Renal cortical epithelial cell (primary cell): Measurements from ENCODE around the gene GPX7. TPM values are rescaled to one million over a fixed set of nuclear protein-coding genes. Genes with fewer than 3 reads are reported as not detected.
A peak's percentile ranks its signal among the peaks of the same experiment; 100 is the strongest.
"Not testable (repeated sequence)": the region's sequence is repeated elsewhere in the genome, so short reads cannot be mapped to it uniquely, and the experiment has no call there.

ENCODE experiments used
- DNase-seq: peaks from one replicate; pipeline ENCODE4 v3.0.0-alpha.2; 2011; ENCODE audit warnings: low read depth
- total RNA-seq: library from RNA; depleted of rRNA; stranded (reverse); fragments of >200 nt; gene quantifications from 2 replicates; pipeline ENCODE4 v1.2.3, GENCODE V29; 2014

GPX7 gene
- 23.7 and 26.9 TPM in 2 replicates for total RNA-seq

DNA sequence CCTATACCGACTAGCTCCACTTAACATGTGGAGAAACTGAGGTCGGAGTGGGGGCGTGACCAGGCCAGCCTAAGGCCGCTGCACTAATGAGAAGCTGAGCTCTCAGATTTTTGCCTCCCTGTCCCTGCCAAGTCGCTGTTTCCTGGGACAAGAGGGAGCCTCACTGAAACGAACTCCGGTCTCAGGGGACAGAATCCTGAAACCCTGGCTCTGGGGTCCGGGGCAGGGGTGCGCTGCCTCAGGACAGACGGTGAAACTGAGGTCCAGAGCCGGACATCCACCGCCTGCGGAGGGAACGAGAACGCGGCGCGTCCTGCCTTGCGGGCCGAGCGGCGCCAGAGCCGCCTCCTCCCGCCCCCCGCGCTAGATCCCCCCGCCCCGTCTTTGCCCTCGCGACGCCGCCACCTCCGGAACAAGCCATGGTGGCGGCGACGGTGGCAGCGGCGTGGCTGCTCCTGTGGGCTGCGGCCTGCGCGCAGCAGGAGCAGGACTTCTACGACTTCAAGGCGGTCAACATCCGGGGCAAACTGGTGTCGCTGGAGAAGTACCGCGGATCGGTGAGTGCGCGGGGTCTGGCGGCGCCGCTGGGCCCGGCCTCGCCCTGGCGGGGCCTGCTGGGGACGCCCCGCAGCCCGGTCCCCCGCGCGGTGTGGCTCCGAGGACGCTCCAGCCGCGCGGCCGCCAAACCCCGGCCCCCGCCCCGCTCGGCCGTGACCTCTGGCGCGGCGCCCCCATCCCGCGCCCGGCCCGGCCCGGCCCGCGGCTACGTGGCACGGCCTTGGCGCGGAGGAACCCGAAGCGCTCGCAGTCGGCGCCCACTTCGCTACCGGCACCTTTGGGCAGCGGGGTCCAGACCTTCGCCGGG is at the start of gene GPX7:
Gene GPX7 (plus strand): TSS at position 381 of the 865 bp plus-strand sequence. CDS start 39 bp downstream, at position 420.
- DNase-seq, result no peak

DNA sequence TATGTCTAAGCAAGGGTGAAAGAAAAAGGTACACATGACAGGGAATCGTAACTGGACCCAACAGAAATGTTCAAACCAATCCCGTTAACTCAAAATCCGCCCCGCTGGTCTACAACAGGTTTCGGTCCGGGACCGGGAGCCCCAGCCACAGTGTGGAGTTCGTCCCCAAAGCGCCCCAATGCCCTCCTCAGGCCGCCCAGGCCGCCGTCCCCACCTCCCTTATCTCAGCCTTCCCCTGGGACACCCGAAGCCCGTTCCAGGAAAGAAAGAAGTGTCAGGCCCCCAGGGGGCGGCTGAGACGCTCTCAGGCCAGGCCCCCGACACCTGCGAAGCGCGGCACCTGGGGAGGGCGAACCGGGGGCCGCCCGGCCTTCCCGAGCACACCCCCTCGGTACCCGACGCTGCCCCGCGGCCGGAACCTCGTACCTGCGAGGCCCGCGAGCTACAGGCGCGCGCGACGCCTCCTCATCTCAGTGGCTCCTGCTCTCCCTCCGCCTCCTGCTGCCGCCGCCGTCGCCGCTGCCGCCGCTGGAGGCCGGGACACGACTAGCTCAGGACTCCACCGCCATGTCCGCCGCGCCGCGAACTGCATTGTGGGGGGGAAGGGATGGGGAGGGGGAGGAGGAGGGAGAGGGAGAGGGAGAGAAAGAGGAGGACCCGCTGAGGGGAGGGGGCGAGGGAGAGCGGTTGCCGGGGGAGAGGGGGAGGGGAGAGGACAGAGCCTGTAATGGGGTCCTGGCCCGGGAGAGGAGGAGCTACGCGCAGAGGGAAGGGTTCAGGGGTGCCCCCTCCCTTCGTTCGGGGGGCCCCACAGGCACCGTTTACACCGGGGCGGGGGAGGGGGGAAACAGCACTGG is 49.4 kb upstream of the GPX7 start, which contains the start of gene TUT4:
Gene TUT4 (minus strand): TSS at position 588 of the 857 bp plus-strand sequence. CDS start 26,812 bp downstream, outside the sequence.
- peak; percentile 33 for DNase-seq

DNA sequence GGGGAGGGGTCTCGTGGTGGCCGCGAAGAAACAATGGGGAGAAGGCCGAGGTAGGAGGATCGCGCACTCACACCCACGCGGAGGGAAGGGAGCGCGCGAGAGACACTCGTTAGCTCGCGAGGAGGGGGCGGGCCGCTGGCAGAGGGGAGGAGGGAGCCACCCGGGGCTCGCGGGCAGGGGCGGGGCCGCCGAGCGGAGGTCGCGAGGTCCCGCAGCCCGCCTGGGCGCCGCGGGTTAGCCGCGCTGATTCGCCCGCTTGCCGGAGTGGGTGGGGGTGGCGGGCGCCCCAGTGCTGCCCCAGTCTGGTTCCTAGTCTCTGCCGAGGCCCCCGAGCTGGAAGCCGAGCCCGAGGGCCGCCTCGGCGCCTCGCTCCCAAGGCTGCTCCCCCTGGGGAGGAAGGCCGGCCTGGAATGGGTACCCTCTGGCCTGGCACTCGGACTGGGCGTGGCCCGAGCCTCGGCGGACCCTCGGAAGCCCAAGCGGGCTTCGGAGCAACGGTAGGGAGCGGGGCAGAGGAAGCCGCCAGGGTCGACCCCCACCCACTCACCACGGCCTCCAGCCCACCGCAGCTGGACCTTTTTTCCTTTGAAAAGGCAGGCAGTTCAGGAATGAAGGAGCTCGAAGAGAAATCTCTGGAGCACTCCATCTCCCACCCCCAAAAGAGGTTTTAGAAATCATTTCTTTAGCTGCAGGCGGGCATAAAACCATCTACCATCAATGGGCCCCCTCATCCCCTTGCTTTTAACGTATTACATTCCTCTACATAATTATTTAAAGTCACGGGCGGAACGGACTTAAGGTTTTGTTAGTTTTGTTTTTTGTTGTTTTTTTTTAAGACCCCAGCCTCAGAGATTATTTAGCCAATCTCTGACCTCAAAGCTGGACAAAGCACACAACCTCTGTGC is 48.6 kb upstream of the GPX7 start:
- DNase-seq, result peak; percentile 46

DNA sequence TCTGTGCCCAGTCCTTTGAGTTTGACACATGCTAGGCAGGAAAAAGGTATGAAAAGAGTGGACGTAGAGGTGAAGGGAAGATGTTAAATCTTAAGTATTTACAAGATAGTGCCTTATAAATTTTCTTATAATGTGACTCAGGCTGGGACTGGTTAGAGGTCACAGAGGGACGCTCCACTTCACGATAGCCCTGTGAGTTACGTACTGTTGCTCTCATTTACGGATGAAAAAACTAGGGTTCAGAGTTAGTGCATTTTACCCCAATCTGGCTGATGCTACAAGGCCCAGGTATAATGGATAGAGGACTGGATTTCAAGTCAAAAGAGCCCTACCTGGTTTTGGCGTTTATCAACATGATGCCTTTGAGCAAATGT is 47.9 kb upstream of the GPX7 start:
- DNase-seq, result no peak

GRCh38 chr1:52554756-52555155 is 47.4 kb upstream of the GPX7 start:
- no peak for DNase-seq

DNA sequence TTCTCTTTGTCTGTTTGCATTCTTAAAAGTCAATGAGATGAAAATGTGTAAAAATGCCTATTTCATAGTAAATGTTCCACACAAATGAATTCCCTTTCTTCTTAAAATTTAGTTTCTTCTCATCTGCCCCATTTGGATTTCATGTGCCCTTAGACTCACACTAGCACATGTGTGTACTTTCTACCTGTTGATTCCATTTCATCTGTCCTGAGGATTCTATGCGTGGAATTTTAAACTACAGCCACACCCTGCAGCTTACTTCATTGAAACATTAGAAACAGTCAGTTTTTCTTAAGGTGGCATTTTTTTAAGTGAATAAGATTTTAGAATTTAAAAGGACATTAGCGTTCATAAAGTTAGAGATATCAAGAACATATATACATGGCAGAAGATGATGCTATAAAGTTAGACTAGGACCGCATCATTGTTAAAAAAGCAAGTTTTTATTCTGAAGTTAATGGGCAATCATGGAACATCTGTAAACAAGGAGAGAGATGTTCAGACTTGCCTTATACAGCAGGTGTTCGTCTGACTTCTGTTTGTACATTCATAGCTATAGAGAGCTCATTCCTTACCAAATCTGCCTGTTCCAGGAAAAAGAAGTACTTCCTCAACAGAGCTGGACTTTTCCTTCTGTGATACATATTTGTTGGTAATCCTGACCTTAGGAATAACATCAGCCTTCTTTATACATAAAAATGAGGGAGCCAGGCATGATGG is 45.4 kb upstream of the GPX7 start:
- no peak for DNase-seq

DNA sequence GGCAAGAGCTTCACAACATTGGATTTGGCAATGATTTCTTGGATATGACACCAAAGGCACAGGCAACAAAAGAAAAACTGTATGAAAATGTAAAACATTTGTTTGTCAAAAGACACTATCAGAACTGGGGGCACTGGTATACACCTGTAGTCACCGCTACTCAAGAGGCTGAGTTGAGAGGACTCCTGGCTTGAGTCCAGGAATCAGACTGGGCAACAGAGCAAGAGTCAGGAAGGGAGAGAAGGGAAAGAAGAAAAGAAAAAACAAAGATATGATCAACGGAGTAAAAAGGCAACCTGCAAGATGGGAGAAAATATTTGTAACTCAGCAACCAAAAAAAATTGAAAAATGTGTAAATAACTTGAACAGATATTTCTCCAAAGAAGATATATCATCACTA is 43.2 kb upstream of the GPX7 start:
- DNase-seq, result no peak

GRCh38 chr1:52559875-52560274 is 42.3 kb upstream of the GPX7 start:
- DNase-seq, result no peak

DNA sequence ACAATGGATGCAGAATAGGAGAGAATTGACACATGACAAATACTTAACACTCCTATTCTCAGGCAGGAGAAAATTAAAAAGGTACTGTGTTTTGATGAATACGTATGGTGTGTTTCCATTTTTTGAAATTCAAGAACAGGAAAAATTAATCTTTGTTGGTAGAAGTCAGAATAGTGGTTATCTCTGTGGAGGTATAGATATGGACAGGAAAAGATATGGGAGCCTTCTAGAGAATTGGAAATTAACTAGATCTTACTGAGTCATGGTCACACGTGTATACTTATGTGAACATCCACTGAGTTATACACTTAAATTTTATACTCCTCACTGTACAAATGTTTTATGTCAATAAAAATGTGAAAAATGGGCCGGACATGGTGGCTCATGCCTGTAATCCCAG is 39.4 kb upstream of the GPX7 start:
- no peak for DNase-seq

DNA sequence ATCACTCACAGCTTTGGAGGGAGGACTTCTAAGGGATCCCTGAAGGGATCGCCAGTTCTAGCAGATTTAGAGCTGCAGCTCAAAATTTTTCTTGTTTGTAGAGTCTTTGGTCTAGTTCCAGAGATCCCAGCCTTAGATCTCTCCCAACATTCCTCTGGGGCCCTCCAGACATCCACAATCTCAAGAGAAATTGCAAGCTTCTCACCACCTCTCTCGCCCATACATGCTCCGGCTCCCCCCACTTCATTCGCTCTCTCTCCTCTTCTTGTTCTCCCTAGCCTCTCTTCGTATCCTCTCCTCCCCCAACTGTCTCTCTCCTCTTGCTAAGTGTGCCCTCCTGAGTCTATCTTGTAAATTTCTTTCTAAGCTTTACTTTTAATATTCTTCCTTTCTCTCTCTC is 34.2 kb upstream of the GPX7 start:
- no peak for DNase-seq

GRCh38 chr1:52569449-52570210 is 32.5 kb upstream of the GPX7 start:
- DNase-seq, result no peak

GRCh38 chr1:52571783-52572182 is 30.4 kb upstream of the GPX7 start:
- DNase-seq, result no peak

DNA sequence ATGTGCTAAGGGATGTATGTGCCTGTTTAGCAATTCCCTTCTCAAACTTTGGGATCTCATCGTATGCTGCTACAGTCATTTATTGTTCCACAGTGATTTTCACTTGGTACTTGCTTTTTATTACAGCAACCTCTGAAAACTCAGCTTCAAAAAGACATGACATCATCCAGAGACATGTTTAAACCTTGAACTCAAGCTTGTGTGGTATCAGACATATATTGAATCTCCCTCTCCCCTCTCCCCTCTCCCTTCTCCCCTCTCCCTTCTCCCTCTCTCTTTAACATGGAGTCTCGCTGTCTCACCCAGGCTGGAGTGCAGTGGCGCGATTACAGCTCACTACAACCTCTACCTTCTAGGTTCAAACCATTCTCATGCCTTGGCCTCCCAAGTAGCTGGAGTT is 29.8 kb upstream of the GPX7 start:
- no peak for DNase-seq

DNA sequence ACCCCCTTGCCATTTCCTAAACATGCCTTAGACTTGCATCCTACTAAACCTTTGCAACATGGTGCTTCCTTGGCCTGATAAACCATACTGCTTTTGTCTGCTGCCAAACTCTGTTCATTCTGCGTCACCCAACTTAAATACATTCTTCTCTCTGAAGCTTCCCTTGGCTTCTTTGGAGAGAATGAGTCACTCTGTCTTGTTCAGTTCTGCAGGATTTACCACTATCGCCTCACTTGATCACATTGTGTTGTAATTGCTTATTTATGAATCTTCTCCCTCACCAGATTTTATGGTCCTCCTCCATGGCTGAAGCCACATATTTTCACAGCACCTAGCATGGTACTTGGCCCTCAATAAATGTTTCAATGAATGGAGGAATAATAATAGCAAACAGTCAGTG is 27.6 kb upstream of the GPX7 start:
- DNase-seq, result peak; percentile 73

GRCh38 chr1:52576074-52576473 is 26.1 kb upstream of the GPX7 start:
- DNase-seq, result no peak

DNA sequence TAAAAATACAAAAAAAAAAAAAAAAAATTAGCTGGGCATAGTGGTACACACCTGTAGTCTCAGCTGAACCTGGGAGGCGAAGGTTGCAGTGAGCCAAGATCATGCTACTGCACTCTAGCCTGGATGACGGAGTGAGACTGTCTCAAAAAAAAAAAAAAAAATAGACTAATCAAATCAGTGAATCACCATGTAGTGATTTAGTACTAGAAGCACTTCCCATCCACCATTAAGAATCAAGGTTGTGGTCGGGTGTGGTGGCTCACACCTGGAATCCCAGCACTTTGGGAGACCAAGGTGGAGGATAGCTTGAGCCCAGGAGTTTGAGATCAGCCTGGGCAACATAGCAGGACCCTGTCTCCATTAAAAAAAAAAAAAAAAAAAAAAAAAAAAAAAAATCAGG is 24.1 kb upstream of the GPX7 start:
- DNase-seq, result not testable (repeated sequence)

GRCh38 chr1:52579415-52579814 is 22.8 kb upstream of the GPX7 start:
- DNase-seq, result no peak

GRCh38 chr1:52580283-52580682 is 21.9 kb upstream of the GPX7 start:
- no peak for DNase-seq

- no peak for DNase-seq
These were observed 20.0 kb upstream of the GPX7 start for GRCh38 chr1:52582116-52582696.

GRCh38 chr1:52585474-52585873 is 16.7 kb upstream of the GPX7 start:
- DNase-seq, result no peak
